Right lobe of liver (tissue), 4 donors: ENCODE results near the gene ADGRG3.

Experiments used
- POLR2A ChIP-seq: fragments of 450-650 bp; IDR thresholded peaks from one replicate; pipeline ENCODE4 v1.6.1; 2017; ENCODE audit warnings: antibody characterized with exemption, mild to moderate bottlenecking
- TF ChIP-seq, protein P1 (sequence below), 4 donors: fragments of 200-600 bp in 3 of 4; fragments of 450-650 bp in 1 of 4; IDR thresholded peaks; one replicate each; pipeline versions ENCODE4 v1.5.1 to v1.8.0; 2016 to 2022; ENCODE audit warnings: antibody characterized with exemption in 4 of 4, mild to moderate bottlenecking in 2 of 4
- donor health status: DM: no; HTN: no; CAD: no.
- donor health status: DM: no; HTN: no; CAD: no.
- donor health status: DM: no; HTN: yes; CAD: no.

DNA sequence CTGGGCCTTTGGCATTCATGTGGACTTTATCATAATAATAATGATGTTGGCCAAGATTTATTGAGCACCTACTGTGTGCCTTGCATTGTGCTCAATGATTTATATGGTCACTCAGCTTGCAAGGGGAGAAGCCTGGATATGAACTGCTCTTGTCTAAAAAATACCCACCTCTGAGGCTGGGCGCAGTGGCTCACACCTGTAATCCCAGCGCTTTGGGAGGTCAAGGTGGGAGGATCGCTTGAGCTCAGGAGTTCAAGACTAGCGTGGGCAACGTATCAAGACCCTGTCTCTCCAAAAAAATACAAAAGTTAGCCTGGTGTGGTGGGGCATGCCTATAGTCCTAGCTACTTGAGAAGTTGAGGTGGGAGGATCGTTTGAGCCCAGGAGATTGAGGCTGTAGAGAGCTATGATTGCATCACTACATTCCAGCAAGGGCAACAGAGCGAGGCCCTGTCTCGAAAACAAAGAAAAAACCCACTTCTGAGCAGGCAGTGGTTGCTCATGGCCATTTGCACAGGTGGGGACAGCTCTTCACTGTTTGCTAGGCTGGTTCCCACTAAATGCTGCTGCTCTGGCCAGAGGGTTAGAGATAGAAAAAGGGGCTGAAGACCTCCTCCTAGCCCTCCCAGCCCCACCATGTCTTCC lies 43.9 kb upstream of the ADGRG3 start:
- TF ChIP-seq, protein P1, sequence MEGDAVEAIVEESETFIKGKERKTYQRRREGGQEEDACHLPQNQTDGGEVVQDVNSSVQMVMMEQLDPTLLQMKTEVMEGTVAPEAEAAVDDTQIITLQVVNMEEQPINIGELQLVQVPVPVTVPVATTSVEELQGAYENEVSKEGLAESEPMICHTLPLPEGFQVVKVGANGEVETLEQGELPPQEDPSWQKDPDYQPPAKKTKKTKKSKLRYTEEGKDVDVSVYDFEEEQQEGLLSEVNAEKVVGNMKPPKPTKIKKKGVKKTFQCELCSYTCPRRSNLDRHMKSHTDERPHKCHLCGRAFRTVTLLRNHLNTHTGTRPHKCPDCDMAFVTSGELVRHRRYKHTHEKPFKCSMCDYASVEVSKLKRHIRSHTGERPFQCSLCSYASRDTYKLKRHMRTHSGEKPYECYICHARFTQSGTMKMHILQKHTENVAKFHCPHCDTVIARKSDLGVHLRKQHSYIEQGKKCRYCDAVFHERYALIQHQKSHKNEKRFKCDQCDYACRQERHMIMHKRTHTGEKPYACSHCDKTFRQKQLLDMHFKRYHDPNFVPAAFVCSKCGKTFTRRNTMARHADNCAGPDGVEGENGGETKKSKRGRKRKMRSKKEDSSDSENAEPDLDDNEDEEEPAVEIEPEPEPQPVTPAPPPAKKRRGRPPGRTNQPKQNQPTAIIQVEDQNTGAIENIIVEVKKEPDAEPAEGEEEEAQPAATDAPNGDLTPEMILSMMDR (IDR thresholded peaks at IDR 0.05): no peak
- no peak for TF ChIP-seq POLR2A
